ENCODE results near the gene ITGB3. TPM values are rescaled to one million over a fixed set of nuclear protein-coding genes. Genes with fewer than 3 reads are reported as not detected.

Gene ITGB3
- total and polyA plus RNA-seq, 3 donors from 2014 or later: 6.9 to 10.3 (median 7.6) TPM

DNA sequence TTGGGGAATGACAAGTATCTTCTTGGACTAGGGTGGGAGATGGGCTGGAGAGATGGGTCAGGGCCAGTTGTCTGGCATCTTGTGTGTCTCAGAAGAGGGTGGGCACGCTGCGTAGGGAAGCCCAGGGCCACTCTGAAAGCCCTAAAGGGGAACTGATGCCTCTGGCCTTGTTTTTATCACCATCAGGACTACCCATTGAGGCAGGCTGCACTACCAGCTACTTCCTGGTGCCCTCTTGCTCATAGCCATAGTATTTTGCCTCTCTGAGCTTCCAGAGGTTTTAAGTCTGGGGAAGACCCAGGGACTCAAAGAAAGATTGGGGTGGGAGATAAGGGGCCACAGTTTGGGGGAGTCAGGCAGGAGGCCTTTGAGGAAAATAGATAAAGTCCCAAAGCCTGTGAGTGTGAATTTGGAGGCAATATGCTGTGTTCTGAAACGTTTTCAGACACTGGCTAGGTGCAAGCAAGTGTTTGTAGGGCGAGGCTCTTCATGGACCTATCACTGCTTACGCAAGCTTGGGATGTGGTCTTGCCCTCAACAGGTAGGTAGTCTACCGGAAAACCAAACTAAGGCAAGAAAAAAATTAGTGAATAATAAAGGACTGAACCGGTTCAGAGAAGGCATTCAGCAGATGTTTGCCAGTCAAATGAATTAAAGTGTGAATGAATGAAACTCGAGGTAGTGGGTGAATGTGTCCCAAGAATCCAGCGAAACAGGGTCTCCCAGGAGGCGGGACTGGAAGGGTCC lies 688 bp upstream of the ITGB3 start:
- H3K4me1 ChIP-seq: no peaks in the 10 kb centered on the region
- TF ChIP-seq, protein P1, sequence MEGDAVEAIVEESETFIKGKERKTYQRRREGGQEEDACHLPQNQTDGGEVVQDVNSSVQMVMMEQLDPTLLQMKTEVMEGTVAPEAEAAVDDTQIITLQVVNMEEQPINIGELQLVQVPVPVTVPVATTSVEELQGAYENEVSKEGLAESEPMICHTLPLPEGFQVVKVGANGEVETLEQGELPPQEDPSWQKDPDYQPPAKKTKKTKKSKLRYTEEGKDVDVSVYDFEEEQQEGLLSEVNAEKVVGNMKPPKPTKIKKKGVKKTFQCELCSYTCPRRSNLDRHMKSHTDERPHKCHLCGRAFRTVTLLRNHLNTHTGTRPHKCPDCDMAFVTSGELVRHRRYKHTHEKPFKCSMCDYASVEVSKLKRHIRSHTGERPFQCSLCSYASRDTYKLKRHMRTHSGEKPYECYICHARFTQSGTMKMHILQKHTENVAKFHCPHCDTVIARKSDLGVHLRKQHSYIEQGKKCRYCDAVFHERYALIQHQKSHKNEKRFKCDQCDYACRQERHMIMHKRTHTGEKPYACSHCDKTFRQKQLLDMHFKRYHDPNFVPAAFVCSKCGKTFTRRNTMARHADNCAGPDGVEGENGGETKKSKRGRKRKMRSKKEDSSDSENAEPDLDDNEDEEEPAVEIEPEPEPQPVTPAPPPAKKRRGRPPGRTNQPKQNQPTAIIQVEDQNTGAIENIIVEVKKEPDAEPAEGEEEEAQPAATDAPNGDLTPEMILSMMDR (IDR thresholded peaks at IDR 0.05): no peak
- TF ChIP-seq POLR2A (IDR thresholded peaks at IDR 0.05): no peak
- 46 to 51% methylated on average over 10 of the region's 10 CpGs for WGBS, 2 donors
- H3K36me3 ChIP-seq (ENCODE audit: low read depth, missing control alignments): no peaks in the 10 kb centered on the region
- no peaks in the 10 kb centered on the region for H3K27me3 ChIP-seq
- no peaks in the 10 kb centered on the region for H3K9me3 ChIP-seq
- H3K4me3 ChIP-seq: peak overlapping the region; percentile 50 to 68
- peak overlapping the region; percentile 16 to 55 for H3K27ac ChIP-seq
- DNase-seq: no peak
- intact Hi-C loops (cut with DNase I; ENCODE audit: low total_unique reads): no loop called here

DNA sequence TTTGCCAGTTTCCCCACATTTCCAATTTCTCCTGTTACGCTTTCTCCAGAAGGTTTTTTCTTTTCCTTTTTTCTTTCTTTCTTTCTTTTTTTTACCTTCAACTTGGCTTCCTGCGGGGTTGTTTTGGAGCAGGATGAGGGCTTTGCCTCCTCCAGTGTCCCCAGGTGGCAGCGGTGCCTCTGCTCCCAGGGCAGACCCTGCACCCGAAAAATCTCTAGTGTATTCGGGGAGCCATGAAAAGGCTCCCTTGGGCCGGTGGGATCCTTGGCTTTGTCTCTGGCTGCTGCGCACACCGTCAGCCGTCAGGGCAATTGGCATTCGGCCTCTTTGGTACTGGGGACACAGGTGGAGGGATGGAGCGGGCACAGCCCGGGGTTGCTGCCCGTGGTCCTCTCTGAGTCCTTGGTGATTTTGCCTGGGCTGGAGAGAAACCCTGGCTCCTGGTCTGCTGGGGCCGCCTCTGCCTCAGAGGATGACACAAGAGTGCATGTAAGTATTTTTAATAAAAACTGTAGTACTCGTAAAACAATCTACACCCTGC lies 846 bp downstream of the ITGB3 start:
- peak overlapping the region; percentile 50 to 68 for H3K4me3 ChIP-seq
- peak overlapping the region; percentile 5 to 16 for H3K27ac ChIP-seq
- H3K4me1 ChIP-seq: no peaks in the 10 kb centered on the region
- DNase-seq: no peak
- intact Hi-C loops (cut with DNase I; ENCODE audit: low total_unique reads): no loop called here
- TF ChIP-seq, protein P1 (IDR thresholded peaks at IDR 0.05): no peak
- no peak for TF ChIP-seq POLR2A (IDR thresholded peaks at IDR 0.05)
- no peaks in the 10 kb centered on the region for H3K36me3 ChIP-seq (ENCODE audit: low read depth, missing control alignments)
- WGBS, 2 donors: 12 to 14% methylated on average over 15 of the region's 15 CpGs
- no peaks in the 10 kb centered on the region for H3K27me3 ChIP-seq
- H3K9me3 ChIP-seq: no peaks in the 10 kb centered on the region

DNA sequence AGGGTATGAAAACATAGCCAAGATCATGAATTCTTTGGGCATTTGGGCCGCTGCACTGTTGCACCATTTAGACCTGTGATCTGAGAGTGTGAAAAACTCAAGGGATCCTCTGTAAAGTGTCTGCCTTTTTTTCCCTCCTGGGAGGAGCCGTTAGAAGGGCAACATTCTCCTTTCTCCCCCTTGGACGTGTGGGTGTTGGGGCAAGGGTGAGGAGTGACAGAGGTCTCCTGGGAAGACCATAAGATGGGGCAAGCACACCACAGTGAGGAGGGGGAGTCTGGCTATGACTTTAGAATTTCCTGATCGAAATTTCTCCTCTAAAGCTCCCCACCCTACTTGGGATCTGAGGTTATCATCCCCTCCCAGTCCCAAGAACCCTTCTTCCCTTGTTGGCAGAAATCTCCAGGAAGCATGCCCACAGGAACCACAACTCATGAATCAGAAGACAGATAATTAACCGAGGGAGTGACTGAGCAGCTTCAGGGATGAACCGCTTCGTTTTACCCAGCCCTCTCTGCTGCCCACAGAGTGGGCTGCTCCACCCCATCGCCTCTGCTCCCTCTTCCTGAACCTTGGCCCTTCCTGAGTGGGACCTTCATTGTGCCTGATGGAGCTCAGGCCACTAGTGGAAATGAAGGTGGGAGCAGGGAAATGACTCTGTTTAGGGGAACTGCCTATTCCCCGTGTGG lies 4.2 kb downstream of the ITGB3 start:
- H3K27ac ChIP-seq: no peak overlapping the region
- intact Hi-C loops (cut with DNase I; ENCODE audit: low total_unique reads): no loop called here
- no peak for TF ChIP-seq POLR2A (IDR thresholded peaks at IDR 0.05)
- H3K36me3 ChIP-seq (ENCODE audit: low read depth, missing control alignments): no peaks in the 10 kb centered on the region
- no peaks in the 10 kb centered on the region for H3K27me3 ChIP-seq
- 49 to 62% methylated on average over 9 of the region's 9 CpGs for WGBS, 2 donors
- no peak for DNase-seq
- H3K4me3 ChIP-seq: no peak overlapping the region
- H3K4me1 ChIP-seq: no peaks in the 10 kb centered on the region
- H3K9me3 ChIP-seq: no peaks in the 10 kb centered on the region

DNA sequence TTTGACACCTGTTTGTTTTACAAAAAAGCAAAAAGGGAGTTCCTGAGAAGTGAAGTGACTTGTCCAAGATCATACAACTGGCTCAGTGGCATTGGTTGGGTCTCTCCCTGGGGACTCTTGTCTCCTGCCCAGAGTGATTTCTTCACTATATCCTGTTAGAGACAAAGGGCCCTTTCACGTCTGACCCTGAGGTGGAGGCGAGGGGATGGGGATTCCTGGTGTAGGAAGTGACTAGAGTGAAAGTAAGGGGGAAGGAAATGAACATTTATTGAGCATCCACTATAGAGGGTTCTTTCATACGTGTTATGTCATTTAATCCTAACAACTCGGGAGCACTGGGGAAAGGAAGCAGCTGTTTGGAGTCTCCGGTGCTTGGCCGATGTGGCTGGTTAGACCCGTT lies 9.0 kb downstream of the ITGB3 start:
- no peaks in the 10 kb centered on the region for H3K27me3 ChIP-seq
- intact Hi-C loops (cut with DNase I; ENCODE audit: low total_unique reads): no loop called here
- no peaks in the 10 kb centered on the region for H3K9me3 ChIP-seq
- WGBS, 2 donors: 90 to 91% methylated on average over 7 of the region's 7 CpGs
- H3K27ac ChIP-seq: no peak overlapping the region
- no peak for TF ChIP-seq POLR2A (IDR thresholded peaks at IDR 0.05)
- TF ChIP-seq, protein P1 (IDR thresholded peaks at IDR 0.05): no peak
- H3K4me1 ChIP-seq: no peaks in the 10 kb centered on the region
- no peak overlapping the region for H3K4me3 ChIP-seq
- H3K36me3 ChIP-seq (ENCODE audit: low read depth, missing control alignments): no peaks in the 10 kb centered on the region
- DNase-seq: no peak

DNA sequence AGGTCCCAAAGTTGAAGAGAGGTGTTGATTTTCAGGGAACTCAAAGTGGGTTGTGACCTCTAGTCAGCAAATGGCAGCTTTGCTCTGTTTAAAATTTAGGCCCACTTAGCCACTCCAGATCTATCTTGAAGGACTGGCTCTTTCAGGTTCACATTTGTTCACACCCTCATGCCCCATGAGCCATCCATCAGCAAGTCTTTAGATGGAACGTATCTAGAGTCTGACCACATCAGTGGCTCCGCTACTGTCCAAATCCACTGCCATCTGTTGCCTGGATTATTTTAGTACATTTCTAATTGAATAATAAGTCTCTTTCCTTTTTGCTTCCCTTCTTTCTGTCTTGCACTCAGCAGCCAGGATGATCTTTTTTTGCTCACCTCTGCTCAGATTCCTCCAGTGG lies 10.5 kb downstream of the ITGB3 start:
- intact Hi-C loops (cut with DNase I; ENCODE audit: low total_unique reads): no loop called here
- H3K27ac ChIP-seq: no peak overlapping the region
- WGBS, 2 donors: 94% methylated on average over 2 of the region's 2 CpGs
- no peaks in the 10 kb centered on the region for H3K36me3 ChIP-seq (ENCODE audit: low read depth, missing control alignments)
- no peak overlapping the region for H3K4me3 ChIP-seq
- no peak for TF ChIP-seq POLR2A (IDR thresholded peaks at IDR 0.05)
- TF ChIP-seq, protein P1 (IDR thresholded peaks at IDR 0.05): no peak
- no peaks in the 10 kb centered on the region for H3K9me3 ChIP-seq
- H3K27me3 ChIP-seq: no peaks in the 10 kb centered on the region
- DNase-seq: no peak
- no peaks in the 10 kb centered on the region for H3K4me1 ChIP-seq
